ENCODE measurements around the gene ENOX1.

- TF ChIP-seq CTCF (conservative IDR thresholded peaks at IDR 0.05; ENCODE audit: low read depth, low read length) = no peak
- no peak for TF ChIP-seq EZH2 (IDR thresholded peaks at IDR 0.05; ENCODE audit: low read length, unreplicated experiment)
- no peak for TF ChIP-seq EZH2phosphoT487 (IDR thresholded peaks at IDR 0.05; ENCODE audit: borderline replicate concordance, low read length)
These were observed 203.5 kb downstream of the ENOX1 start for GRCh38 chr13:43583321-43583720.
